Left ventricle myocardium inferior (tissue), 1 donor: ENCODE results near the gene RERE. TPM values are rescaled to one million over a fixed set of nuclear protein-coding genes. Genes with fewer than 3 reads are reported as not detected.

ENCODE experiments used
- DNase-seq: peaks from one replicate; pipeline ENCODE4 v3.0.0-alpha.2; 2020
- H3K27ac ChIP-seq: fragments of 200-600 bp; replicated peaks from 2 replicates; pipeline ENCODE4 v1.8.0; 2021
- H3K27me3 ChIP-seq: fragments of 200-600 bp; 2 replicates; pipeline ENCODE4 v1.8.0; 2021; ENCODE audit warnings: low read depth
- H3K36me3 ChIP-seq: fragments of 200-600 bp; 2 replicates; pipeline ENCODE4 v1.8.0; 2021
- H3K4me1 ChIP-seq: fragments of 200-600 bp; 2 replicates; pipeline ENCODE4 v1.8.0; 2021
- H3K4me3 ChIP-seq: fragments of 200-600 bp; 2 replicates; pipeline ENCODE4 v1.8.0; 2021; ENCODE audit warnings: mild to moderate bottlenecking, moderate library complexity
- H3K9me3 ChIP-seq: fragments of 200-600 bp; replicated peaks from 2 replicates; pipeline ENCODE4 v1.8.0; 2021
- intact Hi-C: fragments of 100-400 bp; cut with micrococcal nuclease; formaldehyde crosslinking; loops from one replicate; pipeline ENCODE4 v1.11.0; 2022
- total RNA-seq: library from RNA; stranded (reverse); fragmentation: NEBNext Ultra II Directional; extraction: Animal tissue kit (Norgen Biotek cat#: 25700); gene quantifications from one replicate; pipeline ENCODE4 v1.2.1, GENCODE V29; 2021
- TF ChIP-seq, protein P1 (sequence below): fragments of 200-600 bp; IDR thresholded peaks from 2 replicates; pipeline ENCODE4 v1.8.0; 2021; ENCODE audit warnings: antibody characterized with exemption, mild to moderate bottlenecking, borderline replicate concordance
- donor health status: DM: no; HTN: yes; CAD: no; lungs with severe emphysema.

RERE gene
- total RNA-seq, 1 donor from 2014 or later, result 141 TPM

DNA sequence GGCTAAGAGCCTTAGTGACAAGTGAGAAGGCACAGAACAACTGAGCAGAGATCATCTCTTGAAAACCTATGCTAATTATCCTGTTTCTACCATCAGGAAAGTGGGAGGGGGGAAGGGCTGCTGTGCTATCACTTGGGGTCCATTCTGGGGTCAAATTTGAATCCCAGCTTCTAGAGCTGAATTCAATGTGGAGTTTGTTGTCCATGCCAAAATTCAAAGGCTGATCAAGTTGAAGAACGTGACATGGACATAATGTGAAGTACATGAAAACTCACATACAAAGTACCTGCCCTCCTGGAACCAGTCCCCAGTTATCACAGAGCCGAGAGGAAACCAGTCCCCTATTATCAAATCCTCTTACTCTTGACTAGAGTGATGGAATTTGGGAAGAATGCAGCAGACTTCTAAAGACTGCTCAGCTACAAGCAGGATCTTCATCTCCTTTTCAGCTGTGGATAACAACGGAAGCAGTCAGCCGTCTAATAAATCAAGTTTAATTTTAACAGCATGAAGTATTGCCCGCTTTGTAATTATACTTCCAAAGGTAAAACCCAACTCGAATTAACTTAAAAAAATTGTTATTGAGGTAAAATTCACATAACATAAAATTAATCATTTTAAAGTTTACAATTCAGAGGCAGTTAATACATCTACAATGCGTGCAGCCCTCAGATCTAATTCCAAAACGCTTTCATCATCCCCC is 421.2 kb downstream of the RERE start:
- peak overlapping the region; percentile 89 for H3K27ac ChIP-seq
- H3K9me3 ChIP-seq, result no peaks in the 10 kb centered on the region
- peaks cover 90% of the 10 kb centered on the region for H3K4me1 ChIP-seq
- intact Hi-C loops, result no loop called here
- DNase-seq, result no peak
- H3K4me3 ChIP-seq, result peak overlapping the region; percentile 1
- H3K27me3 ChIP-seq, result no peaks in the 10 kb centered on the region
- TF ChIP-seq, protein P1, sequence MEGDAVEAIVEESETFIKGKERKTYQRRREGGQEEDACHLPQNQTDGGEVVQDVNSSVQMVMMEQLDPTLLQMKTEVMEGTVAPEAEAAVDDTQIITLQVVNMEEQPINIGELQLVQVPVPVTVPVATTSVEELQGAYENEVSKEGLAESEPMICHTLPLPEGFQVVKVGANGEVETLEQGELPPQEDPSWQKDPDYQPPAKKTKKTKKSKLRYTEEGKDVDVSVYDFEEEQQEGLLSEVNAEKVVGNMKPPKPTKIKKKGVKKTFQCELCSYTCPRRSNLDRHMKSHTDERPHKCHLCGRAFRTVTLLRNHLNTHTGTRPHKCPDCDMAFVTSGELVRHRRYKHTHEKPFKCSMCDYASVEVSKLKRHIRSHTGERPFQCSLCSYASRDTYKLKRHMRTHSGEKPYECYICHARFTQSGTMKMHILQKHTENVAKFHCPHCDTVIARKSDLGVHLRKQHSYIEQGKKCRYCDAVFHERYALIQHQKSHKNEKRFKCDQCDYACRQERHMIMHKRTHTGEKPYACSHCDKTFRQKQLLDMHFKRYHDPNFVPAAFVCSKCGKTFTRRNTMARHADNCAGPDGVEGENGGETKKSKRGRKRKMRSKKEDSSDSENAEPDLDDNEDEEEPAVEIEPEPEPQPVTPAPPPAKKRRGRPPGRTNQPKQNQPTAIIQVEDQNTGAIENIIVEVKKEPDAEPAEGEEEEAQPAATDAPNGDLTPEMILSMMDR, result no peak
- H3K36me3 ChIP-seq, result peaks cover under 1% of the 10 kb centered on the region

DNA sequence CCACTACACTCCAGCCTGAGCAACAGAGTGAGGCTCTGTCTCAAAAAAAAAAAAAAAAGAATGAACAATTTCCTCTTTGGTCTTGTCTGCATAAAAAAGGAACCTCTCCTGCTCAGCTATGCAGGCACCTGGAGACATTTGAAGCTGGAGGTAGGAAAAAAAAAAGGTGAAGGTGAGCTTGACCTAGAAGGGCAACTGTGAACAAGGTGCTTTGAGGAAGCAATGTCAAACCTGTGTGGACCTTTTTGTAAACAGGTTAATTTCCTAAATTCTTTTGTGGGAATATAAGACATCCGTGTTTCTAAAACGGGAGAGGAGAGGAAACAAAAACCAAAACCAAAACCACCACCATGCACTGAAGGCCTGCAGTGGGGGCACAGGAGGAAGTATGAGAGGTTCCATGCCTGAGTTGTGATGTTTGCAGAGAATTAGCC is 422.0 kb downstream of the RERE start:
- H3K36me3 ChIP-seq, result no peaks in the 10 kb centered on the region
- peak overlapping the region; percentile 89 for H3K27ac ChIP-seq
- peaks cover 95% of the 10 kb centered on the region for H3K4me1 ChIP-seq
- H3K9me3 ChIP-seq, result no peaks in the 10 kb centered on the region
- DNase-seq, result no peak
- no peak overlapping the region for H3K4me3 ChIP-seq
- H3K27me3 ChIP-seq, result no peaks in the 10 kb centered on the region
- intact Hi-C loops, result no loop called here
- TF ChIP-seq, protein P1, result no peak

DNA sequence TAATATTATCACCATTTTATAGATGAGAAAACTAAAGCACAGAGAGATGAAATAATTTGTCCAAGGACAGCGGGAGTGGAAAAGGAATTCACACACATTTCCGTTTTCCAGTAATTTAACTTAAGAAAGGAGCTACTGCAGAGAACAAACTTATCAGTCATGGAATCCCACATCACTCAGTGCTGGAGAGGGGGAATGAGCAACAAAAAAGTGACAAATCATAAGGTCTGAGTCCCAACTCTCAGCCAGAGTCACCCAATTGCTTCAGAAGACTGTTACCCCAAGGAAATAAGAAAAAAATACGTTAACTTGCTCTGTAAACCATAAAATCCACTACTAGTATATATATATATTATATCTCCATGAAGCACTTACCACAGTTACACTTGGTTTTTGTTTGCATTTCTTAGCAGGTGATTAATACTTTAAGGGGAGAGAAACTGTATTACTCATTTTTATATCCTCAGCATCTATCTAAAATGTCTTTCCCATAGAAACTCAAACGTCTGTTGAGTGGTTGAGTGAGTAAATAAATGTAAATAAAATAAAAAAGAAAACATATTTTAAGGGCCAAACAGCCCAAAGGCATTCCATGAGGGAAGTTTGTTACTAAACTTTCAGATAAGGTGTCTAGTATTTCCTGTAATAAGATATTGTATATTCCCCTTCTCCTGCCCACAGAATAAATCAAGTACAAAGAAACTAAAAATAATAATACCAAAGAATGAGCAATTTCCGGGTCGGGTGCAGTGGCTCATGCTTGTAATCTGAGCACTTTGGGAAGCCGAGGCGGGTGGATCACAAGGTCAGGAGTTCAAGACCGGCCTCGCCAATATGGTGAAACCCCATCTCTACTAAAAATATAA is 422.8 kb downstream of the RERE start:
- peak overlapping the region; percentile 89 for H3K27ac ChIP-seq
- no peaks in the 10 kb centered on the region for H3K27me3 ChIP-seq
- no peaks in the 10 kb centered on the region for H3K36me3 ChIP-seq
- peaks cover 100% of the 10 kb centered on the region for H3K4me1 ChIP-seq
- no peaks in the 10 kb centered on the region for H3K9me3 ChIP-seq
- intact Hi-C loops, result no loop called here
- DNase-seq, result no peak
- TF ChIP-seq, protein P1, result no peak
- H3K4me3 ChIP-seq, result no peak overlapping the region

DNA sequence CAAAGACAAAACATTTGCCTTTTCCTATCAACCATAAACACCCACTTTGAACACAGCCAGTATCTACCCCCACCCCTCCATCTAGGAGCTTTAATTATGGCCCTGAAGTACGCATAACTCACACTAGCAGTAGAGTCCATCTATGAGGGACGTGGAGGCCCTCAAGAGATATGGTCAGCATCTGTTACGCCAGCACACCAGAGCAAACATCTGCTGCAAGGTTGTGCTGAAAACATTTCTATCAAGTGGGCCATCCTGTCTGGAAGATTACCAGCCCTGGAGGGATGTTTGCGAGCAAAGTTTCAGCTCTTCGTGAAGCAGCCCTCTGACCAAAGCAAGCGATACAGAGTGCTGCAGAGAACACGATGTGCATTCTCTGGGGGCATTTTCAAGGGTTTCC is 424.9 kb downstream of the RERE start:
- TF ChIP-seq, protein P1, result no peak
- peaks cover 5% of the 10 kb centered on the region for H3K36me3 ChIP-seq
- intact Hi-C loops, result no loop called here

DNA sequence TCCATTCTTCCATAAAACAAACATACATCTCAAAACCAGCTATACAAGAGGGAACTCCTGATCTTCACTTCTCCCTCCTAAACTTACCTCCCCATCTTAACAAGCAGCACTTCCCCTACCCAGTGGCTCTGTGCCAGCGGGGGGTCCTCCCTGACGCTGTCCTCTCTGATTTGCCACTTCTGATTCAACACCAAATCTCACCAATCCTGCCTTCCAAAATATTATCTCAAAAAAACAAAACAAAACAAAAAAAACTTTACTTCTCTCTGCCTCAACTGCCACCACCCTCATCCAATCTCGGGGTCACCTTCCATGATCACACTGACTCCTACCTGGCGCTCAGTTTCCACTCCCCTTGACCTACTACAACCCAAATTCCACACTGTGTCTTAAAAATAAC is 426.7 kb downstream of the RERE start:
- Histone ChIP-seq H3K27ac (peak overlapping the region; percentile 89), H3K36me3 (peaks cover 5% of the 10 kb centered on the region)
- intact Hi-C loops, result no loop called here

More for the DNA sequence above, 424.9 kb downstream of the RERE start:
- H3K27ac ChIP-seq, result peak overlapping the region; percentile 89
- peaks cover 98% of the 10 kb centered on the region for H3K4me1 ChIP-seq
- no peak overlapping the region for H3K4me3 ChIP-seq
- H3K9me3 ChIP-seq, result no peaks in the 10 kb centered on the region
- DNase-seq, result no peak
- no peaks in the 10 kb centered on the region for H3K27me3 ChIP-seq

More for the DNA sequence above, 426.7 kb downstream of the RERE start:
- Histone ChIP-seq H3K27me3 (no peaks in the 10 kb centered on the region), H3K4me1 (peaks cover 97% of the 10 kb centered on the region), H3K9me3 (no peaks in the 10 kb centered on the region), H3K4me3 (no peak overlapping the region)
- TF ChIP-seq, protein P1, result no peak
- DNase-seq, result no peak
